Natural killer cell (primary cell): ENCODE results near the gene C1GALT1. TPM values are rescaled to one million over a fixed set of nuclear protein-coding genes. Genes with fewer than 3 reads are reported as not detected.
A peak's percentile ranks its signal among the peaks of the same experiment; 100 is the strongest.

Source experiments
- ATAC-seq, 3 donors: fragments of 150-1000 bp in 2 of 3; fragments of 200-7000 bp in 1 of 3; cut with Tn5 transposase; 1 replicate in 1 of 3; 2 replicates in 2 of 3; pipeline ENCODE4 v1.10.0; 2021; ENCODE audit warnings: mild to moderate bottlenecking in 2 of 3, moderate library complexity in 2 of 3
- DNase-seq, 2 donors: peaks; one replicate each; pipeline versions ENCODE4 v3.0.0 to v3.0.0-alpha.2; 2013 to 2021; ENCODE audit warnings: mixed read lengths in 1 of 2
- H3K27ac ChIP-seq: one replicate; pipeline ENCODE4 v1.5.1; 2013; ENCODE audit warnings: mild to moderate bottlenecking, low read length
- H3K27me3 ChIP-seq: one replicate; pipeline ENCODE4 v1.6.1; 2013; ENCODE audit warnings: low read length; ENCODE audit not compliant: control insufficient read depth, insufficient read depth
- H3K36me3 ChIP-seq: one replicate; pipeline ENCODE4 v1.6.1; 2013; ENCODE audit warnings: low read length; ENCODE audit not compliant: control insufficient read depth, insufficient read depth
- H3K4me1 ChIP-seq: one replicate; pipeline ENCODE4 v1.6.1; 2013; ENCODE audit warnings: low read length; ENCODE audit not compliant: control insufficient read depth, insufficient read depth
- H3K4me3 ChIP-seq: one replicate; pipeline ENCODE4 v1.5.1; 2013; ENCODE audit warnings: low read length
- H3K9me3 ChIP-seq: one replicate; pipeline ENCODE4 v1.6.1; 2013; ENCODE audit warnings: low read length; ENCODE audit not compliant: control insufficient read depth, insufficient read depth
- H3K27ac Mint-ChIP-seq, 2 donors: one replicate each; pipeline ENCODE4 v1.8.0; 2022; ENCODE audit warnings: mild to moderate bottlenecking in 2 of 2, mixed read lengths in 2 of 2, moderate library complexity in 1 of 2
- H3K27me3 Mint-ChIP-seq, 2 donors: one replicate each; pipeline ENCODE4 v1.8.0; 2022; ENCODE audit warnings: low read depth in 2 of 2, mixed read lengths in 2 of 2
- H3K36me3 Mint-ChIP-seq: one replicate; pipeline ENCODE4 v1.8.0; 2022; ENCODE audit warnings: mixed read lengths
- H3K4me1 Mint-ChIP-seq, 2 donors: one replicate each; pipeline ENCODE4 v1.8.0; 2022; ENCODE audit warnings: mixed read lengths in 2 of 2
- H3K4me3 Mint-ChIP-seq: one replicate; pipeline ENCODE4 v1.8.0; 2022; ENCODE audit warnings: mild to moderate bottlenecking, moderate library complexity, mixed read lengths
- H3K9me3 Mint-ChIP-seq, 2 donors: one replicate each; pipeline ENCODE4 v1.8.0; 2022; ENCODE audit warnings: mixed read lengths in 2 of 2
- CTCF ChIP-seq: fragments of 200-600 bp; IDR thresholded peaks from one replicate; pipeline ENCODE4 v1.8.0; 2022; ENCODE audit warnings: antibody characterized with exemption
- WGBS: methylation state at CpG from one replicate; pipeline ENCODE4 v1.1.7; 2013; ENCODE audit warnings: missing lambda C conversion rate; ENCODE audit not compliant: insufficient coverage; 5-methylcytosine and 5-hydroxymethylcytosine counted together
- intact Hi-C: fragments of 100-400 bp; cut with micrococcal nuclease; formaldehyde crosslinking; loops from one replicate; pipeline ENCODE4 v1.14.2; 2022
- total RNA-seq, 4 donors: library from RNA; stranded (reverse); fragments of 120-200 nt in 1 of 4; gene quantifications; one replicate each; pipeline versions ENCODE4 v1.2.3 to v1.2.4, GENCODE V29; 2013 to 2022

C1GALT1 gene
- total RNA-seq, 3 donors from 2014 or later (not counting 1 experiment from before 2014, with no cell fraction given), result 54.5 to 64.5 (median 63.7) TPM

GRCh38 chr7:7181519-7182155 is 707 bp upstream of the C1GALT1 start:
- H3K36me3 ChIP-seq, result peaks cover 8% of the 10 kb centered on the region
- Mint-ChIP-seq H3K27me3 (no peaks in the 10 kb centered on the region), H3K4me3 (peak overlapping the region; percentile 94), H3K9me3 (no peaks in the 10 kb centered on the region), H3K36me3 (peaks cover 11% of the 10 kb centered on the region), H3K4me1 (peaks cover 21 to 29% of the 10 kb centered on the region in 2 donors), H3K27ac (peak overlapping the region in 1 of 2 donors; percentile 100)
- TF ChIP-seq CTCF, result no peak
- 0% methylated on average over 12 of the region's 12 CpGs for WGBS
- peak overlapping the region; percentile 57 for H3K4me3 ChIP-seq
- intact Hi-C loops, result loop anchor here (1.0 to 10.0 kb wide), 6 partner anchors 41 to 803 kb away; partner anchors contain the start of genes MIOS and UMAD1
- peak overlapping the region; percentile 90 for H3K27ac ChIP-seq
- no peaks in the 10 kb centered on the region for H3K9me3 ChIP-seq
- H3K4me1 ChIP-seq, result peaks cover 19% of the 10 kb centered on the region
- ATAC-seq (peak; percentile 28 to 53 (median 34)), DNase-seq (peak; percentile 35 to 87)
- H3K27me3 ChIP-seq, result no peaks in the 10 kb centered on the region

GRCh38 chr7:7183061-7183837 is 905 bp downstream of the C1GALT1 start:
- TF ChIP-seq CTCF, result no peak
- Mint-ChIP-seq H3K9me3 (no peaks in the 10 kb centered on the region), H3K36me3 (peaks cover 5% of the 10 kb centered on the region), H3K4me3 (peak overlapping the region; percentile 94), H3K27ac (peak overlapping the region in 1 of 2 donors; percentile 100), H3K4me1 (peaks cover 12 to 22% of the 10 kb centered on the region in 2 donors), H3K27me3 (no peaks in the 10 kb centered on the region)
- WGBS, result under 1% methylated on average over 42 of the region's 44 CpGs
- no peaks in the 10 kb centered on the region for H3K27me3 ChIP-seq
- peak overlapping the region; percentile 83 for H3K27ac ChIP-seq
- H3K4me3 ChIP-seq, result peak overlapping the region; percentile 79
- intact Hi-C loops, result loop anchor here (2.0 to 10.0 kb wide), 4 partner anchors 39 to 802 kb away; partner anchors contain the start of gene MIOS
- DNase-seq, result no peak
- peak; percentile 13 to 24 (median 22) for ATAC-seq
- no peaks in the 10 kb centered on the region for H3K9me3 ChIP-seq
- H3K36me3 ChIP-seq, result peaks cover 8% of the 10 kb centered on the region
- peaks cover 19% of the 10 kb centered on the region for H3K4me1 ChIP-seq

GRCh38 chr7:7183838-7184463 is 1.6 kb downstream of the C1GALT1 start:
- H3K9me3 ChIP-seq, result no peaks in the 10 kb centered on the region
- Mint-ChIP-seq H3K4me3 (peak overlapping the region; percentile 94), H3K9me3 (no peaks in the 10 kb centered on the region), H3K27me3 (no peaks in the 10 kb centered on the region), H3K36me3 (peaks cover 5% of the 10 kb centered on the region), H3K4me1 (peaks cover 12 to 22% of the 10 kb centered on the region in 2 donors), H3K27ac (peak overlapping the region in 1 of 2 donors; percentile 100)
- H3K4me3 ChIP-seq, result peak overlapping the region; percentile 79
- no peak for DNase-seq
- H3K36me3 ChIP-seq, result peaks cover 8% of the 10 kb centered on the region
- H3K27me3 ChIP-seq, result no peaks in the 10 kb centered on the region
- intact Hi-C loops, result loop anchor here (2.0 to 10.0 kb wide), 4 partner anchors 38 to 801 kb away; partner anchors contain the start of gene MIOS
- TF ChIP-seq CTCF, result no peak
- WGBS, result 54% methylated on average over 3 of the region's 4 CpGs
- no peak overlapping the region for H3K27ac ChIP-seq
- peaks cover 19% of the 10 kb centered on the region for H3K4me1 ChIP-seq
- ATAC-seq, result no peak
